IMR-90 (cell line): ENCODE results near the gene KRT7. TPM values are rescaled to one million over a fixed set of nuclear protein-coding genes. Genes with fewer than 3 reads are reported as not detected.

Experiments
- ATAC-seq: fragments of 200-7000 bp; cut with Tn5 transposase; 2 replicates; pipeline ENCODE4 v1.9.1; 2020; ENCODE audit warnings: low read depth, mild to moderate bottlenecking, moderate library complexity
- BruUV-seq: library from RNA; stranded (reverse); fragments of 400-500 nt; replicated peaks from 2 replicates; lab custom pipeline; 2021; lab: Mats Ljungman, UMichigan
- CTCF ChIA-PET: fragments of 300-600 bp; formaldehyde crosslinking; extraction: SDS; loops from one replicate; lab custom pipeline; 2021; ENCODE audit warnings: antibody characterized with exemption; lab: Yijun Ruan, JAX
- POLR2A ChIA-PET: fragments of 300-600 bp; sonication (Branson Sonifier 250); formaldehyde crosslinking; loops from one replicate; lab custom pipeline; 2022; ENCODE audit warnings: antibody characterized with exemption; ENCODE audit not compliant: unreplicated experiment; lab: Charles Lee
- DNase-seq: peaks from one replicate; pipeline ENCODE4 v3.0.0; 2013
- H2AFZ ChIP-seq: replicated peaks from 2 replicates; pipeline ENCODE3; 2013; ENCODE audit warnings: low read length, mild to moderate bottlenecking; ENCODE audit not compliant: poor library complexity
- H2AK5ac ChIP-seq: 2 replicates; pipeline ENCODE4 v1.6.1; 2013; ENCODE audit warnings: low read depth, low read length, inconsistent platforms
- H2AK9ac ChIP-seq: replicated peaks from 2 replicates; pipeline ENCODE3; 2013; ENCODE audit warnings: mild to moderate bottlenecking, low read depth, low read length, moderate library complexity; ENCODE audit not compliant: poor library complexity
- H2BK120ac ChIP-seq: 2 replicates; pipeline ENCODE4 v1.6.1; 2013; ENCODE audit warnings: low read depth, low read length, inconsistent platforms
- H2BK15ac ChIP-seq: 3 replicates; pipeline ENCODE4 v1.6.1; 2013; ENCODE audit warnings: low read depth, low read length, inconsistent platforms
- H2BK20ac ChIP-seq: 2 replicates; pipeline ENCODE4 v1.6.1; 2013; ENCODE audit warnings: low read depth, mild to moderate bottlenecking, inconsistent platforms, low read length, moderate library complexity
- H2BK5ac ChIP-seq: 2 replicates; pipeline ENCODE4 v1.6.1; 2013; ENCODE audit warnings: mild to moderate bottlenecking, low read depth, low read length, inconsistent platforms; ENCODE audit not compliant: poor library complexity, severe bottlenecking
- H3K14ac ChIP-seq: replicated peaks from 2 replicates; pipeline ENCODE4 v1.6.1; 2013; ENCODE audit warnings: low read depth, low read length, inconsistent platforms
- H3K18ac ChIP-seq: 2 replicates; pipeline ENCODE4 v1.6.1; 2013; ENCODE audit warnings: low read depth, low read length, control low read depth
- H3K23ac ChIP-seq: 2 replicates; pipeline ENCODE4 v1.6.1; 2013; ENCODE audit warnings: low read depth, low read length, inconsistent platforms
- H3K27ac ChIP-seq: 2 replicates; pipeline ENCODE4 v1.5.1; 2013; ENCODE audit warnings: mild to moderate bottlenecking, control low read depth, low read length; ENCODE audit not compliant: insufficient read depth
- H3K27me3 ChIP-seq: 2 replicates; pipeline ENCODE4 v1.6.1; 2013; ENCODE audit warnings: low read length; ENCODE audit not compliant: control insufficient read depth, insufficient read depth
- H3K36me3 ChIP-seq: 2 replicates; pipeline ENCODE4 v1.6.1; 2013; ENCODE audit warnings: low read length, mixed read lengths; ENCODE audit not compliant: control insufficient read depth, insufficient read depth
- H3K4ac ChIP-seq: 2 replicates; pipeline ENCODE4 v1.6.1; 2013; ENCODE audit warnings: low read depth, low read length, inconsistent platforms
- H3K4me1 ChIP-seq: 2 replicates; pipeline ENCODE4 v1.6.1; 2013; ENCODE audit warnings: low read length, mixed read lengths; ENCODE audit not compliant: control insufficient read depth, insufficient read depth
- H3K4me2 ChIP-seq: 2 replicates; pipeline ENCODE4 v1.6.1; 2013; ENCODE audit warnings: low read depth, mild to moderate bottlenecking, control low read depth, low read length, moderate library complexity
- H3K4me3 ChIP-seq: 2 replicates; pipeline ENCODE4 v1.5.1; 2013; ENCODE audit warnings: low read depth, mild to moderate bottlenecking, control low read depth, low read length, moderate library complexity; ENCODE audit not compliant: insufficient read depth
- H3K56ac ChIP-seq: 2 replicates; pipeline ENCODE4 v1.6.1; 2013; ENCODE audit warnings: low read length, inconsistent platforms; ENCODE audit not compliant: insufficient read depth; ENCODE audit errors: extremely low read depth
- H3K79me1 ChIP-seq, 2 experiments: 2 replicates each; pipeline ENCODE4 v1.6.1; 2013; ENCODE audit warnings: low read length in 2 of 2, inconsistent platforms in 1 of 2, low read depth in 1 of 2
- H3K9ac ChIP-seq: 2 replicates; pipeline ENCODE4 v1.6.1; 2013; ENCODE audit warnings: low read depth, low read length, control low read depth
- H3K9me1 ChIP-seq: 2 replicates; pipeline ENCODE4 v1.6.1; 2013; ENCODE audit warnings: low read length, inconsistent platforms; ENCODE audit not compliant: insufficient read depth
- H3K9me3 ChIP-seq: 2 replicates; pipeline ENCODE4 v1.6.1; 2013; ENCODE audit warnings: low read length; ENCODE audit not compliant: control insufficient read depth, insufficient read depth
- H4K20me1 ChIP-seq: 2 replicates; pipeline ENCODE4 v1.6.1; 2013; ENCODE audit warnings: low read length, inconsistent platforms; ENCODE audit not compliant: insufficient read depth
- H4K5ac ChIP-seq: 2 replicates; pipeline ENCODE4 v1.6.1; 2013; ENCODE audit warnings: mild to moderate bottlenecking, low read depth, low read length, control low read depth
- H4K8ac ChIP-seq, 2 experiments: 2 replicates each; pipeline ENCODE4 v1.6.1; 2013; ENCODE audit warnings: low read depth in 2 of 2, low read length in 2 of 2, control low read depth in 1 of 2, inconsistent platforms in 1 of 2
- H4K91ac ChIP-seq: 2 replicates; pipeline ENCODE4 v1.6.1; 2013; ENCODE audit warnings: low read depth, low read length, inconsistent platforms; ENCODE audit not compliant: insufficient read depth
- BHLHE40 ChIP-seq: fragments of 150-350 bp; IDR thresholded peaks from 2 replicates; pipeline ENCODE4 v1.6.1; 2016; ENCODE audit warnings: mild to moderate bottlenecking, low read depth, low read length
- CEBPB ChIP-seq: IDR thresholded peaks from 2 replicates; pipeline ENCODE4 v1.6.1; 2012; ENCODE audit warnings: low read depth, low read length, improper control_type of control experiment
- CHD1 ChIP-seq: IDR thresholded peaks from 2 replicates; pipeline ENCODE4 v1.6.1; 2012; ENCODE audit warnings: low read depth, low read length, improper control_type of control experiment
- CTCF ChIP-seq: conservative IDR thresholded peaks from 2 replicates; pipeline ENCODE4 v1.5.1; 2012; ENCODE audit warnings: mild to moderate bottlenecking, low read depth, low read length, improper control_type of control experiment
- ELK1 ChIP-seq: fragments of 150-350 bp; IDR thresholded peaks from 2 replicates; pipeline ENCODE4 v1.6.1; 2016; ENCODE audit warnings: low read depth, mild to moderate bottlenecking, low read length, moderate library complexity, borderline replicate concordance
- FOS ChIP-seq: fragments of 150-350 bp; IDR thresholded peaks from 2 replicates; pipeline ENCODE4 v1.6.1; 2016; ENCODE audit warnings: low read depth, low read length
- MAFK ChIP-seq: IDR thresholded peaks from 2 replicates; pipeline ENCODE4 v1.6.1; 2012; ENCODE audit warnings: low read depth, low read length, improper control_type of control experiment
- MXI1 ChIP-seq: IDR thresholded peaks from 2 replicates; pipeline ENCODE4 v1.6.1; 2012; ENCODE audit warnings: low read depth, mild to moderate bottlenecking, low read length, moderate library complexity, borderline replicate concordance
- NFE2L2 ChIP-seq: fragments of 150-350 bp; IDR thresholded peaks from 2 replicates; pipeline ENCODE4 v1.6.1; 2016; ENCODE audit warnings: low read depth, mild to moderate bottlenecking, low read length
- POLR2A ChIP-seq: IDR thresholded peaks from 2 replicates; pipeline ENCODE4 v1.6.1; 2012; ENCODE audit warnings: mild to moderate bottlenecking, low read depth, low read length
- RAD21 ChIP-seq: IDR thresholded peaks from 2 replicates; pipeline ENCODE4 v1.6.1; 2012; ENCODE audit warnings: low read length, improper control_type of control experiment
- RCOR1 ChIP-seq: IDR thresholded peaks from 2 replicates; pipeline ENCODE4 v1.6.1; 2012; ENCODE audit warnings: mild to moderate bottlenecking, low read length, improper control_type of control experiment; ENCODE audit not compliant: insufficient replicate concordance
- RFX5 ChIP-seq: IDR thresholded peaks from 2 replicates; pipeline ENCODE4 v1.8.0; 2012; ENCODE audit warnings: low read depth, mild to moderate bottlenecking, low read length, moderate library complexity
- SMC3 ChIP-seq: fragments of 150-350 bp; IDR thresholded peaks from 2 replicates; pipeline ENCODE4 v1.6.1; 2016; ENCODE audit warnings: low read depth, mild to moderate bottlenecking, antibody characterized with exemption, low read length, moderate library complexity
- USF2 ChIP-seq: fragments of 150-350 bp; IDR thresholded peaks from 2 replicates; pipeline ENCODE4 v1.6.1; 2017; ENCODE audit warnings: mild to moderate bottlenecking, antibody characterized with exemption, low read length, low read depth
- WGBS, 2 experiments: methylation state at CpG; one replicate each; pipeline versions ENCODE4 v1.1.5 to v1.1.7; 2013; ENCODE audit warnings: missing lambda C conversion rate in 2 of 2; ENCODE audit not compliant: insufficient read length in 1 of 2; ENCODE audit errors: extremely low coverage in 2 of 2; 5-methylcytosine and 5-hydroxymethylcytosine counted together
- dilution Hi-C: fragments of 300-500 bp; cut with HindIII; formaldehyde crosslinking; loops from one replicate; pipeline ENCODE4 v1.14.3; 2018; ENCODE audit warnings: low sequenced_read_pairs; ENCODE audit not compliant: unreplicated experiment
- in situ Hi-C: fragments of 300-500 bp; cut with MboI; formaldehyde crosslinking; loops from 3 replicates; pipeline ENCODE4 v1.14.3; 2019; ENCODE audit warnings: low sequenced_read_pairs, inconsistent platforms, mixed read lengths
- intact Hi-C: fragments of 100-400 bp; cut with micrococcal nuclease; formaldehyde crosslinking; loops from 2 replicates; pipeline ENCODE4 v1.10.0; 2022
- polyA plus RNA-seq, 3 experiments: library from polyadenylated mRNA; depleted of rRNA; stranded (reverse); fragments of >200 nt; gene quantifications; 2 replicates each; pipeline ENCODE4 v1.2.3, GENCODE V29; 2012; ENCODE audit warnings: low replicate concordance in 1 of 3
- total RNA-seq: library from RNA; depleted of rRNA; stranded (reverse); fragments of >200 nt; gene quantifications from 2 replicates; pipeline ENCODE4 v1.2.3, GENCODE V29; 2012

KRT7 gene
- total and polyA plus RNA-seq, 2 of the 4 experiments (the other 2 are of a cell fraction), result 0.54 to 1.7 TPM

DNA sequence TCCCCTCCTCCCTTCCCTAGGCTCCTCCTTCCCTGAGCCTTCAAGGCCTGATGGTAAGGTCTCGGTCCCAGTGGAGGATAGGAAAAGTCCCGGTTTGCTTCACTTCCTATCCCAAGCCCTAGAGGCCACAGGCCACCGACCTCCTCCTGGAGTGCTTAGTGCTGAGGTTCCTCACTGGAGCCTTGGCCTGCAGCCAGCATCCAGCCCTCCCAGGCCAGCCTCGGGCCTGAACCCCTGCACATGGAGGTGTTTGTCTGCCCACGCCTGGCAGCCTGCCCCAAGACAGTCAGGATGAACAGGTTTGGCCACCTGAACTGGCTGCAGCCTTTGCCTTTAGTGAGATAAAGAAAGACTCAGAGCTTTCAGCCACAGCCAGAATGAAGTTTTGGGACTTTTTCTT, 15.8 kb upstream of the KRT7 start:
- H3K18ac ChIP-seq, result no peak overlapping the region
- H3K4me1 ChIP-seq, result peaks cover 9% of the 10 kb centered on the region
- H3K36me3 ChIP-seq, result no peaks in the 10 kb centered on the region
- dilution Hi-C loops, result no loop called here
- no peaks in the 10 kb centered on the region for H3K27me3 ChIP-seq
- CTCF ChIA-PET, result no interaction called here
- no peak overlapping the region for H2BK5ac ChIP-seq
- no peak overlapping the region for H2AK5ac ChIP-seq
- H2AFZ ChIP-seq, result no peak overlapping the region
- H3K79me1 ChIP-seq, result no peaks in the 10 kb centered on the region
- H4K5ac ChIP-seq, result no peak overlapping the region
- H3K4me2 ChIP-seq, result no peak overlapping the region
- H2BK20ac ChIP-seq, result no peak overlapping the region
- in situ Hi-C loops, result no loop called here
- no peak overlapping the region for H3K56ac ChIP-seq
- no peak overlapping the region for H3K14ac ChIP-seq
- no peak overlapping the region for H2AK9ac ChIP-seq
- intact Hi-C loops, result loop anchor here (10.0 kb wide), 1 partner anchor 658 kb away; no protein-coding TSS in a partner anchor
- H3K23ac ChIP-seq, result no peak overlapping the region
- no peak for TF ChIP-seq RFX5
- TF ChIP-seq RCOR1, result no peak
- no peak for TF ChIP-seq CTCF
- no peak for TF ChIP-seq MXI1
- no peak for TF ChIP-seq CHD1
- no peak for TF ChIP-seq USF2
- TF ChIP-seq BHLHE40, result no peak
- no peak for TF ChIP-seq SMC3
- no peak for TF ChIP-seq POLR2A
- TF ChIP-seq CEBPB, result no peak
- TF ChIP-seq FOS, result no peak
- TF ChIP-seq ELK1, result no peak
- no peak for TF ChIP-seq NFE2L2
- TF ChIP-seq MAFK, result no peak
- no peak for TF ChIP-seq RAD21
- no peak overlapping the region for H4K91ac ChIP-seq
- H3K9me1 ChIP-seq, result peaks cover 22% of the 10 kb centered on the region
- H3K9ac ChIP-seq, result no peak overlapping the region
- H3K27ac ChIP-seq, result no peak overlapping the region
- no peak overlapping the region for H3K4me3 ChIP-seq
- WGBS, 2 experiments, result 40% methylated on average over 2 of the region's 5 CpGs; no CpG with 5 or more reads in 1 of the 2 experiments
- no peaks in the 10 kb centered on the region for H4K20me1 ChIP-seq
- POLR2A ChIA-PET, result interaction anchor here (0.6 kb wide), 1 partner anchor 92 kb away, joined by 6 read pairs; no protein-coding TSS in a partner anchor
- peak overlapping the region; percentile 21; the same call in 1 of the 2 replicates for H3K4ac ChIP-seq
- DNase-seq (no peak), ATAC-seq (no peak)
- no peak overlapping the region for H2BK15ac ChIP-seq
- no peak overlapping the region for H4K8ac ChIP-seq
- H2BK120ac ChIP-seq, result no peak overlapping the region
- BruUV-seq, result no TSS peak
- H3K9me3 ChIP-seq, result no peaks in the 10 kb centered on the region
